Testis (tissue), 3 donors: Measurements from ENCODE around the gene MSH6. TPM values are rescaled to one million over a fixed set of nuclear protein-coding genes. Genes with fewer than 3 reads are reported as not detected.
"Not testable (repeated sequence)": the region's sequence is repeated elsewhere in the genome, so short reads cannot be mapped to it uniquely, and the experiment has no call there.

ENCODE experiments used
- DNase-seq: peaks from one replicate; pipeline ENCODE4 v3.0.0-alpha.2; 2019
- H3K27ac ChIP-seq, 2 donors: fragments of 200-600 bp; sonication (generic); one replicate each; pipeline ENCODE4 v1.5.1; 2019
- H3K27me3 ChIP-seq: fragments of 200-600 bp; sonication (generic); one replicate; pipeline ENCODE4 v1.5.1; 2019
- H3K36me3 ChIP-seq: fragments of 200-600 bp; sonication (generic); one replicate; pipeline ENCODE4 v1.5.1; 2017; ENCODE audit warnings: low read depth; ENCODE audit errors: missing control alignments
- H3K4me1 ChIP-seq: fragments of 200-600 bp; sonication (generic); one replicate; pipeline ENCODE4 v1.5.1; 2019
- H3K4me3 ChIP-seq, 2 donors: fragments of 200-600 bp; sonication (generic); one replicate each; pipeline ENCODE4 v1.5.1; 2017 to 2019
- H3K9me3 ChIP-seq: fragments of 200-600 bp; sonication (generic); one replicate; pipeline ENCODE4 v1.5.1; 2017
- POLR2A ChIP-seq: fragments of 450-650 bp; IDR thresholded peaks from one replicate; pipeline ENCODE4 v1.6.1; 2017; ENCODE audit warnings: antibody characterized with exemption, mild to moderate bottlenecking, moderate library complexity
- WGBS, 2 donors: methylation state at CpG; one replicate each; pipeline ENCODE4 v1.1.5; 2018; 5-methylcytosine and 5-hydroxymethylcytosine counted together
- intact Hi-C: fragments of 100-400 bp; cut with DNase I; formaldehyde crosslinking; loops from one replicate; pipeline ENCODE4 v1.15.1; 2023; ENCODE audit warnings: low total_unique reads
- polyA plus RNA-seq: library from polyadenylated mRNA; stranded (reverse); fragments of 350-450 nt; fragmentation: Illumina TruSeq; extraction: RNeasy Lipid Tissue Mini Kit (QIAGEN cat#74804); gene quantifications from one replicate; pipeline ENCODE4 v1.2.3, GENCODE V29; 2014; ENCODE audit warnings: low read depth, low replicate concordance; ENCODE audit not compliant: insufficient read depth
- total RNA-seq, 2 donors: library from RNA; depleted of rRNA; stranded (reverse); fragments of >200 nt; gene quantifications; one replicate each; pipeline ENCODE4 v1.2.3, GENCODE V29; 2016
- TF ChIP-seq, protein P1 (sequence below), 3 experiments: fragments of 450-650 bp in 2 of 3; fragments of 200-600 bp in 1 of 3; sonication (generic) in 1 of 3; IDR thresholded peaks; one replicate each; pipeline ENCODE4 v1.5.1; 2016 to 2019; ENCODE audit warnings: antibody characterized with exemption in 3 of 3, mild to moderate bottlenecking in 2 of 3, moderate library complexity in 1 of 3

The MSH6 gene
- total and polyA plus RNA-seq, 3 donors from 2014 or later: 84.9 to 136 (median 107) TPM

DNA sequence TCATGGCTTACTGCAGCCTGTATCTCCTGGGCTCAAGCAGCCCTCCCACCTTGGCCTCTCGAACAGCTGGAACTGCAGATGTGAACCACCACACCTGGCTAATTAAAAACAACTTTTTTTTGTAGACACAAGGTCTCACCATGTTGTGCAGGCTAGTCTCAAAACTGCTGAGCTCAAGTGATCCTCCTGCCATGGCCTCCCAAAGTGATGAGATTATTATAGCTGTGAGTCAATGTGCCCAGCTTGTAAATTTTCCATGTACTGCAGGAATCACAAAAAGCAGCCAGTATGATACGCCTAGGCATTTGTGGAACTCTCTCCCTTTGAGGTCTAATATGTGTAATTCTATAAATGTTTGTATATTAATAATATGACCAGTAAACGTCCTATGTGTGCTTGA, 59.9 kb downstream of the MSH6 start:
- H3K4me3 ChIP-seq: no peak overlapping the region
- no peaks in the 10 kb centered on the region for H3K27me3 ChIP-seq
- WGBS, 2 donors: 77 to 82% methylated on average over 3 of the region's 3 CpGs
- no peaks in the 10 kb centered on the region for H3K9me3 ChIP-seq
- H3K36me3 ChIP-seq: no peaks in the 10 kb centered on the region
- no peak overlapping the region for H3K27ac ChIP-seq
- TF ChIP-seq, protein P1, sequence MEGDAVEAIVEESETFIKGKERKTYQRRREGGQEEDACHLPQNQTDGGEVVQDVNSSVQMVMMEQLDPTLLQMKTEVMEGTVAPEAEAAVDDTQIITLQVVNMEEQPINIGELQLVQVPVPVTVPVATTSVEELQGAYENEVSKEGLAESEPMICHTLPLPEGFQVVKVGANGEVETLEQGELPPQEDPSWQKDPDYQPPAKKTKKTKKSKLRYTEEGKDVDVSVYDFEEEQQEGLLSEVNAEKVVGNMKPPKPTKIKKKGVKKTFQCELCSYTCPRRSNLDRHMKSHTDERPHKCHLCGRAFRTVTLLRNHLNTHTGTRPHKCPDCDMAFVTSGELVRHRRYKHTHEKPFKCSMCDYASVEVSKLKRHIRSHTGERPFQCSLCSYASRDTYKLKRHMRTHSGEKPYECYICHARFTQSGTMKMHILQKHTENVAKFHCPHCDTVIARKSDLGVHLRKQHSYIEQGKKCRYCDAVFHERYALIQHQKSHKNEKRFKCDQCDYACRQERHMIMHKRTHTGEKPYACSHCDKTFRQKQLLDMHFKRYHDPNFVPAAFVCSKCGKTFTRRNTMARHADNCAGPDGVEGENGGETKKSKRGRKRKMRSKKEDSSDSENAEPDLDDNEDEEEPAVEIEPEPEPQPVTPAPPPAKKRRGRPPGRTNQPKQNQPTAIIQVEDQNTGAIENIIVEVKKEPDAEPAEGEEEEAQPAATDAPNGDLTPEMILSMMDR (IDR thresholded peaks at IDR 0.05): no peak
- no peak for TF ChIP-seq POLR2A
- intact Hi-C loops: no loop called here
- DNase-seq: no peak
- H3K4me1 ChIP-seq: no peaks in the 10 kb centered on the region

DNA sequence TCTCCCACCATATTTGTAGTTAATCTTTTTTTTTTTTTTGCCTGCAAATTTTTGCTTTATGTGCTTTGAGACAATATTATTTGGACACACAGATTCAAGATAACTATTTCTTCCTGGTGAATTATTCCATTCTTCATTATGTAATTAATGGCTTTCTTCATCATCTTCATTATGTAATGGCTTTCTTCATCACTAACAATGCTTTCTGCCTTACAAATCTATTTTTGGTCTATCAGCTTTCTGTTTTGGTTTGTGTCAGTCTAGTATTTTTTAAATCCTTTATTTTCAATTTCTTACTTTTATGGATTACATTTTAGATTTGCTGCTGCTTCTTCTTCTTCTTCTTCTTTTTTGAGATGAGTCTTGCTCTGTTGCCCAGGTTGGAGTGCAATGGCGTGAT, 60.5 kb downstream of the MSH6 start:
- no peak overlapping the region for H3K4me3 ChIP-seq
- no peak for DNase-seq
- no peak overlapping the region for H3K27ac ChIP-seq
- intact Hi-C loops: no loop called here
- 95 to 100% methylated on average over 1 of the region's 1 CpG for WGBS, 2 donors
- TF ChIP-seq POLR2A: no peak
- TF ChIP-seq, protein P1 (IDR thresholded peaks at IDR 0.05): no peak
- H3K27me3 ChIP-seq: no peaks in the 10 kb centered on the region
- no peaks in the 10 kb centered on the region for H3K4me1 ChIP-seq
- no peaks in the 10 kb centered on the region for H3K9me3 ChIP-seq
- H3K36me3 ChIP-seq: no peaks in the 10 kb centered on the region

DNA sequence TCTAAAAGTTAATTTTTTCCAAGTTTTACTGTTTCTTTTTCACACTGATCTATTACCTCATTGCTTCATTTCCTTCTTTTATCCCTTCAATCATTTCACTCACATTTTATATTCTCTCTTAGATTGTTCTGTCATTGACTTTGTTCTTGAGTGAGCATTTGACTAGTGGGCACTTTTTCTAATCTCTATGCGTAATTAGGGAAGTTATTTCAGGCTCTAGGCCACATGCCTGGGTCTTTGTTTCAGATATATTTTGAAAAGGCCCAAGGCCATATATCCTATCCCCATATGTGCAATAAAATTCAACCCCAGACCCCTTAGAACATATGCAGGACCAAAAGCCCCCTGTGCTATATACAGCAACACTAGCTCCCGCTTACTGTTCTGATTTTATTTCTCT, 61.2 kb downstream of the MSH6 start:
- TF ChIP-seq POLR2A: no peak
- TF ChIP-seq, protein P1 (IDR thresholded peaks at IDR 0.05): no peak
- Histone ChIP-seq H3K27ac (no peak overlapping the region), H3K36me3 (no peaks in the 10 kb centered on the region), H3K4me3 (no peak overlapping the region), H3K9me3 (no peaks in the 10 kb centered on the region), H3K4me1 (no peaks in the 10 kb centered on the region), H3K27me3 (no peaks in the 10 kb centered on the region)
- intact Hi-C loops: no loop called here
- WGBS, 2 donors: 87 to 93% methylated on average over 2 of the region's 2 CpGs
- no peak for DNase-seq

DNA sequence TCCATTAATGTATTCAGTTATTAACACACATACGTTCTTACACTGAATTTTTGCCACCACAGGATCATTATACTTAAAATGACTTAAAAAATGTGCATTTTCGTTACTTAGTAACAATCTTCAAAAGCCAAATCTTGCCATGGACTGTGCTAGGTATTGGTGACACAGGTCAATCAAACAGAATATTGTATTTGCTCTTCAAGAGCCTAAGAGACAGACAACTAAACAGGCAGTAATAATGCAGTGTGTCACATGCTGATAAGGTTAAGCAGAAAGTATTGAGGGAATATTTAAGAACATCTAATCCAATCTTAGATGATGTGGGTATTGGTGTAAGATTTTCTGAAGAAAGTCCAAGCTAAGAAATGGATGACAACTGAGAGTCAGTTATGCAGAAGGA, 66.4 kb downstream of the MSH6 start:
- H3K4me1 ChIP-seq: peaks cover 6% of the 10 kb centered on the region
- TF ChIP-seq POLR2A: no peak
- TF ChIP-seq, protein P1 (IDR thresholded peaks at IDR 0.05): no peak
- no peaks in the 10 kb centered on the region for H3K9me3 ChIP-seq
- H3K27ac ChIP-seq: no peak overlapping the region
- DNase-seq: no peak
- no peaks in the 10 kb centered on the region for H3K27me3 ChIP-seq
- H3K4me3 ChIP-seq: no peak overlapping the region
- intact Hi-C loops: no loop called here
- WGBS, 2 donors: 61 to 68% methylated on average over 2 of the region's 2 CpGs
- H3K36me3 ChIP-seq: no peaks in the 10 kb centered on the region

DNA sequence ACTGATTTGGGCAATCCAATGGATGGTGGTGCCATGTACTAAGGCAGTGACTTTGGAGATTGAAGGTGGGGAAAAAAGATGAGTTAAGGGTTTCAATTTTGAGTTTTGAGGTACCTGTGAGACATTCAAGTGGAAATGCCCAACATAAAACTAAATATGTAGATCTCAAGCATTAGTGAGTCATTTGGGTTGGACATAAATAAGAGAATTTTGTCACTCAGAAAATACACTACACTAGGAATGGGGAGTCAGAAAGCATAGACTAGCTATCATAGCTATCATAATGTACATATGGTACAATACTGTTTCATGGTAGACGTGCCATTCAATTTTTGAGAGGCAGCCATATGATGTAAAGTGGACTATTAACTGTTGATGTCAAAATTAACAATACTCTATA, 67.3 kb downstream of the MSH6 start:
- WGBS, 2 donors: 91 to 96% methylated on average over 1 of the region's 1 CpG
- H3K4me1 ChIP-seq: peaks cover 6% of the 10 kb centered on the region
- intact Hi-C loops: no loop called here

DNA sequence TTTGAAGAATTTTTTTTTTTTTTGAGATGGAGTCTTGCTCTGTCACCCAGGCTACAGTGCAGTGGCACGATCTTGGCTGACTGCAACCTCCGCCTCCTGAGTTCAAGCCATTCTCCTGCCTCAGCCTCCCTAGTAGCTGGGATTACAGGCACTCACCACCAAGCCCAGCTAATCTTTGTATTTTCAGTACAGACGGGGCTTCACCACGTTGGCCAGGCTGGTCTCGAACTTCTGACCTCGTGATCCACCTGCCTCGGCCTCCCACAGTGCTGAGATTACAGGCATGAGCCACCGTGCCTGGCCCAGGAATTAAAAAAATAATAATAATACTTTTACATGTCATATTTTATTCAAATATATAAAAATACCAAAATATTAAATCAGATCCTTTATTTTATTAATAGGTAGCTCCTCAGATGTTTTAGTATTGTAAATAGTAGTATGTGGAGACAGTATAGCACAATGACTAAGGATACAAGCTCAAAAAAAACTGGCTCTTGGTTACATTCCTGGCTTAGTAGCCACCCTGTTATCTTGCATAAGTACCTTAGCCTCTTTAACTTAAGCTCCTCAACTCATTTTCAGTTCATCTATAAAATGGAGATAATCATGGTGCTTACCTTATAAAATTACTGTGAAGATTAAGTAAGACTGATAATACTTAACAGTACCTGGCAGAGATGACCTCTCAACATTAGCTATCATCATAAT, 70.3 kb downstream of the MSH6 start:
- H3K27ac ChIP-seq, DNase-seq, H3K36me3 ChIP-seq, H3K27me3 ChIP-seq, intact Hi-C loops, H3K4me3 ChIP-seq, H3K9me3 ChIP-seq: not testable (repeated sequence)
- H3K4me1 ChIP-seq: peaks cover 25% of the 10 kb centered on the region
- WGBS, 2 donors: 72 to 79% methylated on average over 8 of the region's 8 CpGs

More for the DNA sequence above, 67.3 kb downstream of the MSH6 start:
- H3K27me3 ChIP-seq: no peaks in the 10 kb centered on the region
- H3K27ac ChIP-seq: no peak overlapping the region
- no peaks in the 10 kb centered on the region for H3K9me3 ChIP-seq
- no peaks in the 10 kb centered on the region for H3K36me3 ChIP-seq
- TF ChIP-seq POLR2A: no peak
- TF ChIP-seq, protein P1 (IDR thresholded peaks at IDR 0.05): no peak
- H3K4me3 ChIP-seq: no peak overlapping the region
- DNase-seq: no peak
